Left kidney (tissue), 2 donors: ENCODE data around the gene RAI14. TPM values are rescaled to one million over a fixed set of nuclear protein-coding genes. Genes with fewer than 3 reads are reported as not detected.
"Not testable (repeated sequence)": the region's sequence is repeated elsewhere in the genome, so short reads cannot be mapped to it uniquely, and the experiment has no call there.

ENCODE experiments used
- DNase-seq: peaks from one replicate; pipeline ENCODE4 v3.0.0-alpha.2; 2013
- polyA plus RNA-seq: library from polyadenylated mRNA; unstranded; fragments of 120-200 nt; gene quantifications from one replicate; pipeline ENCODE4 v1.2.1, GENCODE V29; 2013; ENCODE audit not compliant: insufficient read length

The RAI14 gene
- polyA plus RNA-seq, 1 donor = 102 TPM

- DNase-seq = no peak
Measured at GRCh38 chr5:34765662-34766061, 109.5 kb downstream of the RAI14 start.

- no peak for DNase-seq
Measured at GRCh38 chr5:34767180-34767579, 111.1 kb downstream of the RAI14 start.

GRCh38 chr5:34770486-34770885, 114.4 kb downstream of the RAI14 start:
- DNase-seq = no peak

GRCh38 chr5:34771076-34771475, 114.9 kb downstream of the RAI14 start:
- DNase-seq = no peak

GRCh38 chr5:34772267-34773098, 116.4 kb downstream of the RAI14 start:
- DNase-seq = no peak

GRCh38 chr5:34774139-34774538, 118.0 kb downstream of the RAI14 start:
- DNase-seq = no peak

- DNase-seq = not testable (repeated sequence)
Measured at GRCh38 chr5:34774678-34775077, 118.5 kb downstream of the RAI14 start.

- no peak for DNase-seq
Measured at GRCh38 chr5:34775886-34776285, 119.8 kb downstream of the RAI14 start.

- DNase-seq = no peak
Measured at GRCh38 chr5:34778091-34778850, 122.1 kb downstream of the RAI14 start.

GRCh38 chr5:34783892-34784291, 127.8 kb downstream of the RAI14 start:
- DNase-seq = not testable (repeated sequence)

- no peak for DNase-seq
Measured at GRCh38 chr5:34787035-34787434, 130.9 kb downstream of the RAI14 start.

GRCh38 chr5:34789021-34789531, 132.9 kb downstream of the RAI14 start:
- DNase-seq = no peak

- no peak for DNase-seq
Measured at GRCh38 chr5:34789639-34790038, 133.5 kb downstream of the RAI14 start.

- no peak for DNase-seq
Measured at GRCh38 chr5:34790069-34790468, 133.9 kb downstream of the RAI14 start.

- DNase-seq = no peak
Measured at GRCh38 chr5:34791761-34792244, 135.7 kb downstream of the RAI14 start.

- no peak for DNase-seq
Measured at GRCh38 chr5:34802834-34803563, 146.9 kb downstream of the RAI14 start.

GRCh38 chr5:34803974-34804732, 148.0 kb downstream of the RAI14 start:
- DNase-seq = no peak

- no peak for DNase-seq
Measured at GRCh38 chr5:34804913-34805312, 148.8 kb downstream of the RAI14 start.

GRCh38 chr5:34806532-34806931, 150.4 kb downstream of the RAI14 start:
- DNase-seq = no peak

- DNase-seq = no peak
Measured at GRCh38 chr5:34811706-34812105, 155.6 kb downstream of the RAI14 start.

- DNase-seq = no peak
Measured at GRCh38 chr5:34813509-34813908, 157.4 kb downstream of the RAI14 start.
